Mucosa of descending colon (tissue), 3 donors: ENCODE data around the gene GLIS1. TPM values are rescaled to one million over a fixed set of nuclear protein-coding genes. Genes with fewer than 3 reads are reported as not detected.

ENCODE experiments used
- ATAC-seq: fragments of 200-7000 bp; cut with Tn5 transposase; one replicate; pipeline ENCODE4 v1.9.1; 2020; ENCODE audit warnings: mild to moderate bottlenecking, moderate library complexity
- DNase-seq, 3 donors: peaks; one replicate each; pipeline ENCODE4 v3.0.0-alpha.2; 2020
- H3K36me3 ChIP-seq: fragments of 200-600 bp; one replicate; pipeline ENCODE4 v1.8.0; 2021; ENCODE audit warnings: low read depth, mild to moderate bottlenecking
- H3K4me1 ChIP-seq: fragments of 200-600 bp; one replicate; pipeline ENCODE4 v1.8.0; 2021; ENCODE audit warnings: low read depth, mild to moderate bottlenecking
- H3K4me3 ChIP-seq: fragments of 200-600 bp; one replicate; pipeline ENCODE4 v1.8.0; 2021; ENCODE audit warnings: mild to moderate bottlenecking
- H3K9me3 ChIP-seq: fragments of 200-600 bp; one replicate; pipeline ENCODE4 v1.8.0; 2021; ENCODE audit warnings: mild to moderate bottlenecking
- intact Hi-C, 2 donors: fragments of 100-400 bp; cut with DNase I in 1 of 2; cut with micrococcal nuclease in 1 of 2; formaldehyde crosslinking; loops; one replicate each; pipeline versions ENCODE4 v1.11.0 to v1.11.1; 2022; cut with DNase I, micrococcal nuclease
- total RNA-seq, 3 donors: library from RNA; stranded (reverse); fragmentation: NEBNext Ultra II Directional in 2 of 3; extraction: Animal tissue kit (Norgen Biotek cat#: 25700) in 2 of 3; gene quantifications; one replicate each; pipeline versions ENCODE4 v1.2.1 to v1.2.4, GENCODE V29; 2021 to 2023
- TF ChIP-seq, protein P1 (sequence below): fragments of 200-600 bp; IDR thresholded peaks from one replicate; pipeline ENCODE4 v1.8.0; 2022; ENCODE audit warnings: antibody characterized with exemption, mild to moderate bottlenecking
- donor health status: DM: no; HTN: no; CAD: no; lungs with moderate emphysema.
- donor health status: DM: no; HTN: no; CAD: no.
- donor health status: DM: no; HTN: yes; CAD: no.

Gene GLIS1
- total RNA-seq, 3 donors from 2014 or later, result 0.09 to 0.24 (median 0.14) TPM

DNA sequence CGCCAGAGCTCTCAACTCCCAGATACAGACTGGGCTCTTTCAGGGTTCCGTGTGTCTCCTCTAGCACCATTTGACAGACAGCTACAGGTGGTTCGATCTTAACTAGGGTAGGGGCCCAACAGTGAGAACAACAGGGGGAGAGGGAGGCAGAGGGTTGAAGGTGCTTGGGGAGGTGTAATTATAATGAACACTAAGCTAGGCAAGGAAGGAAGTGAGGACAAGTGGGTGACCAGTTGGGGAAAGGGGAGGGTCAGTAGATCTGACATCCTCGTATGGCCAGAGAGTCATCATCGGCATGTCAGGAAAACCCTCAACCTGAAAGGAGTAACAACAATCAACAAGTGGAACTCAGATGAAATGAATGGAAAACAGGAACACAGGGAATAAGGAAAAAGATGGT, 22.8 kb downstream of the GLIS1 start:
- TF ChIP-seq, protein P1, sequence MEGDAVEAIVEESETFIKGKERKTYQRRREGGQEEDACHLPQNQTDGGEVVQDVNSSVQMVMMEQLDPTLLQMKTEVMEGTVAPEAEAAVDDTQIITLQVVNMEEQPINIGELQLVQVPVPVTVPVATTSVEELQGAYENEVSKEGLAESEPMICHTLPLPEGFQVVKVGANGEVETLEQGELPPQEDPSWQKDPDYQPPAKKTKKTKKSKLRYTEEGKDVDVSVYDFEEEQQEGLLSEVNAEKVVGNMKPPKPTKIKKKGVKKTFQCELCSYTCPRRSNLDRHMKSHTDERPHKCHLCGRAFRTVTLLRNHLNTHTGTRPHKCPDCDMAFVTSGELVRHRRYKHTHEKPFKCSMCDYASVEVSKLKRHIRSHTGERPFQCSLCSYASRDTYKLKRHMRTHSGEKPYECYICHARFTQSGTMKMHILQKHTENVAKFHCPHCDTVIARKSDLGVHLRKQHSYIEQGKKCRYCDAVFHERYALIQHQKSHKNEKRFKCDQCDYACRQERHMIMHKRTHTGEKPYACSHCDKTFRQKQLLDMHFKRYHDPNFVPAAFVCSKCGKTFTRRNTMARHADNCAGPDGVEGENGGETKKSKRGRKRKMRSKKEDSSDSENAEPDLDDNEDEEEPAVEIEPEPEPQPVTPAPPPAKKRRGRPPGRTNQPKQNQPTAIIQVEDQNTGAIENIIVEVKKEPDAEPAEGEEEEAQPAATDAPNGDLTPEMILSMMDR, result no peak
- no peak for DNase-seq
- ATAC-seq, result no peak
- Histone ChIP-seq H3K4me1 (no peaks in the 10 kb centered on the region), H3K36me3 (no peaks in the 10 kb centered on the region), H3K9me3 (no peaks in the 10 kb centered on the region), H3K4me3 (no peak overlapping the region)
- intact Hi-C loops, result no loop called here

DNA sequence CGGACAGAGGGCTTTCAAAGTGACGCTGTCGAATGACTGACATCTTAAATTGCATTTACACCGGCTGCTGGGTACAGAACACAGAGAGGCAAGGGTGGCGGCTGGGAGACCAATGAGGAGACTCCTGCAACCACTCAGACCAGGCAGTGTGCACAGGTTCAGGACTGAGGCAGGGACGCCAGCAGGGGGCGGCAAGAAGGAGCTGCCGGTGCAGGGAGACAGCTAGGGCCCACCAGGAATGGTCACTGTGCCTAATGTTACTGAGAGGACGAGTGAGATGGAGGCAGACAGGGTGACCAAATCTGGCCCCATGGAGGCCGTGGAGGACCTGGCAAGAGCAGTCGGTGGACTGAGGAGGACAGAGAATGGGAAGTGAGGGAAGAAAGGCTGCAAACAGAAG, 23.5 kb downstream of the GLIS1 start:
- Histone ChIP-seq H3K36me3 (no peaks in the 10 kb centered on the region), H3K4me1 (no peaks in the 10 kb centered on the region), H3K4me3 (no peak overlapping the region), H3K9me3 (no peaks in the 10 kb centered on the region)
- TF ChIP-seq, protein P1, result no peak
- peak in 1 of 3 donors; percentile 18 for DNase-seq
- intact Hi-C loops, result no loop called here
- peak; percentile 34 for ATAC-seq

DNA sequence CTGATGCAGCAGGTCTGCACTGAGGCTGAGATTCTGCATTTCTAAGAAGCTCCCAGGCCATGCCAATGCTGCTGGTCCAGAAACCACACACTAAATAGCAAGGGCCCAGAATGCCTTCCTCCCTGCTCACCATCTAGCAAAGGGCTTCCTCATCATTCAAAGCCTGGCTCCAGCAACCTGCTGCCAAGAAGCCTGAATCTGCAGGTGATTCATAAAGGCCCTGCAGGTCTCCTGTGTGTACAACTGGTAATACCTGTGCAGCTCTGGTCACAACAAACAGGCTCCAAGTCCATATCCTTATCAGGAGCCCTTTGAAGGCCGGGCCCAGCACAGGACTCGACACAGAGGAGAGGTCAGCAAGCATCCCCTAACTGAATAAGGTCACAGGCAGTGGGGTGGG, 26.7 kb downstream of the GLIS1 start:
- no peak for ATAC-seq
- no peaks in the 10 kb centered on the region for H3K4me1 ChIP-seq
- TF ChIP-seq, protein P1, result no peak

DNA sequence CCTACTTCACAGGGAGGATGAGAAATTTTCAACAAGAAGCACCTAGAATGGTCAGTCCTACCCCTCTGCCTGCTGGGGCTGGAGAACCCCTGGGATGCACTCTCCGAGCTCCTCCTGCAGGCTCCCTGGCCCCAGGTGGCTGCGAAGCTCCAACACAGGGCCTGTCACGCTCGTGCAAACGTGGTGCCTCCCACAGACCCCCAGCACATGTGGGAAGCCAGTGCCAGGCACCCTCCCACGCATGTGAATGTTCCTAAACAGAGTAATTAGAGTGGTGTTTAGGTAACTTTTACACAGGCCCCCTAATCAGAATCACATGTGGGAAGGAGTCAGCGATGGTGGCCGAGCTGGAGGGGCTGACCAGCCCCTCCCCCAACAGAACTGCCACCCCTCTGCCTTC, 28.4 kb downstream of the GLIS1 start:
- ATAC-seq (no peak), DNase-seq (no peak)
- TF ChIP-seq, protein P1, result no peak
- Histone ChIP-seq H3K4me3 (no peak overlapping the region), H3K36me3 (no peaks in the 10 kb centered on the region), H3K9me3 (no peaks in the 10 kb centered on the region), H3K4me1 (no peaks in the 10 kb centered on the region)
- intact Hi-C loops, result no loop called here

More for the DNA sequence above, 26.7 kb downstream of the GLIS1 start:
- Histone ChIP-seq H3K9me3 (no peaks in the 10 kb centered on the region), H3K4me3 (no peak overlapping the region), H3K36me3 (no peaks in the 10 kb centered on the region)
- no peak for DNase-seq
- intact Hi-C loops, result no loop called here

DNA sequence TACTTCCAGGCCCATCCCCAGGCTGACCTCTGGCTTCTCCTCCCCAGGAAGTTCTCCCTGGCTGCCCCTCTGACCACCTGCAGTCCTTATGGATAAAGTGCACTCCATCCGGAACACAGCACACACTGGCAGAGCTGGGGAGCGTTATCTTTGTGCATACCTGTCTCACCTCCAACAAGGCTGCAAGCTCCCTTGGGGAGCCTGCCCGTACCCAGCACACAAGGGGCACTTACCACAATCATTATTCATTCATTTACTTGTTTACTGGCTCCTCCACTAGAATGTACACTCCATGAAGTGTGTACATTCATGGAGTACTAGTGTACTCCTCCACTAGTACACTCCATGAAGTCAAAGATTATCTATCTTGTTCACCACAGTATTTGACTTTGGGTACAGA, 30.3 kb downstream of the GLIS1 start:
- Histone ChIP-seq H3K4me1 (no peaks in the 10 kb centered on the region), H3K36me3 (no peaks in the 10 kb centered on the region), H3K9me3 (no peaks in the 10 kb centered on the region), H3K4me3 (no peak overlapping the region)
- TF ChIP-seq, protein P1, result no peak
- ATAC-seq (no peak), DNase-seq (no peak)
- intact Hi-C loops, result no loop called here

DNA sequence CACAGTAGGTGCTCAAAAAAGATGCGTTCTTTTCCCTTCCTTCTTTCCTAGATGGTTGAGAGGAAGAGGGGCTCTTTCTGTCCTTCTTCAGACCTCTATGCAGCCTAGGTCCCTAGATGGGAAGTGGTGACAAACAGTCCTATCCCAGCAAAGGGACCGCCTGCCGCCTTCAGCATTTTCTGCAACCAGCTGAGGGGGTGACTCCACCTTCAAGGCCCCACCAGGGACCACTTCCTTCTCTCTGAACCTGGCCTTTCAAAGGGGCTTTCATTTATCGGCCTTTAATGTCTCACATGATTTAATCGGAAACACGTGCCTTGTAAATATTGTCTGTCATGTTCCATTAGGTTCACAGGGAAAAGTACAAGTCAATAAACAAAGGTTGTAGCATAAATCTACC, 32.6 kb downstream of the GLIS1 start:
- no peaks in the 10 kb centered on the region for H3K36me3 ChIP-seq
- TF ChIP-seq, protein P1, result no peak
- no peaks in the 10 kb centered on the region for H3K4me1 ChIP-seq
- no peak for DNase-seq
- intact Hi-C loops, result no loop called here
- no peaks in the 10 kb centered on the region for H3K9me3 ChIP-seq
- H3K4me3 ChIP-seq, result no peak overlapping the region
- no peak for ATAC-seq
